GM18505 (cell line): ENCODE measurements around the gene PSMD13.
A peak's percentile ranks its signal among the peaks of the same experiment; 100 is the strongest.
"Not testable (repeated sequence)": the region's sequence is repeated elsewhere in the genome, so short reads cannot be mapped to it uniquely, and the experiment has no call there.

Experiments used
- ATAC-seq: cut with Tn5 transposase; IDR thresholded peaks from one replicate; pipeline ENCODE4 v1.9.1; 2021; ENCODE audit not compliant: unreplicated experiment
- POLR2A ChIP-seq: IDR thresholded peaks from 4 replicates; pipeline ENCODE4 v1.6.1; 2011; ENCODE audit warnings: borderline replicate concordance; ENCODE audit not compliant: insufficient read depth, insufficient read length; ENCODE audit errors: extremely low read depth

PSMD13 gene

DNA sequence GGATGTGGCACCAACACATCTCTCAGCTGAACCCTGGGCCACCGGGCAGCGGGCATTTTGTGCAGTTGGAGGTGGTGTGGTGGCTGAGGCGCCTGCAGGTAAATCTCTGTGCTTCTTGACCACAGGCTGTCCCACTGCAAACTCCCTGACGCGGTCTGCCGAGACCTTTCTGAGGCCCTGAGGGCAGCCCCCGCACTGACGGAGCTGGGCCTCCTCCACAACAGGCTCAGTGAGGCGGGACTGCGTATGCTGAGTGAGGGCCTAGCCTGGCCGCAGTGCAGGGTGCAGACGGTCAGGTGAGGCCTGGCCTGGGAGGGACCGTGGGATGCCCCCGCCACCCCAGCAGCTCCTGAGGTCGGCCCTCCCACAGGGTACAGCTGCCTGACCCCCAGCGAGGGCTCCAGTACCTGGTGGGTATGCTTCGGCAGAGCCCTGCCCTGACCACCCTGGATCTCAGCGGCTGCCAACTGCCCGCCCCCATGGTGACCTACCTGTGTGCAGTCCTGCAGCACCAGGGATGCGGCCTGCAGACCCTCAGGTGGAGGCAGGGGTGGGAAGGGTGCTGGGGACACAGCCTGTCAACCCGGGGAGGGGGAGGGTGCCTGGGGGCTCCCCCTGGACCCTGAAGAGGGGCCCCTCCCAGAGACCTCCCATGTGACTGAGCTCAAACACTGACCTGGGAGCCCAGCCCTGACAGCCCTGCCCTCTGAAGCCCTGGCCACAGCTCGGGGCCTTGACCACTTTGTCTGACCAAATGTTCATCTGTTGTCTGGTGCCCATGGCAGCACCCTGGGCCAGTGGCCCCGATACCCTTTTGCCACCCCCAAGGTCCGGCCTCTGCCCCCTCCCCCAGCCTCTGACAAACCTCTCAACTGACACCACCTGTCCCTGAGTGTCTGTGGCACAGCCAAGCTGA, 47.6 kb downstream of the PSMD13 start:
- no peak for ATAC-seq
- TF ChIP-seq POLR2A, result no peak

GRCh38 chr11:285021-285893, 48.5 kb downstream of the PSMD13 start:
- TF ChIP-seq POLR2A, result no peak
- ATAC-seq, result no peak

DNA sequence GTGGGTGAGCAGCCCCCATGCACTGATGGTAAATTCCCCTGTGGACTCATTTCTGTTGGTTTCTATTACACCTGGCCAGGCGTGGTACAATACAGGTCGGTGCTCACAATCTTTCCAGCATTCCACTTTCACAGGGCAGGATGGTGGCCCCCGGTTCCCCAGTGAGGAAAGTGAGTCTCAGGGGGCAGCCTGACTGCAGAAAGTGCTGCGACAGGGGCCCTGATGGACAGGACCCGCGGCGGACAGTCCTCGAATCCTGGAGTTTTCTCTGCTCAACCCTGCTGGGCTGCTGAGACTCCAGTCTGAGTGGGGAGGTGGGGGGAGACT, 49.1 kb downstream of the PSMD13 start:
- no peak for TF ChIP-seq POLR2A
- ATAC-seq, result no peak

GRCh38 chr11:286977-287820, 50.4 kb downstream of the PSMD13 start:
- not testable (repeated sequence) for ATAC-seq

DNA sequence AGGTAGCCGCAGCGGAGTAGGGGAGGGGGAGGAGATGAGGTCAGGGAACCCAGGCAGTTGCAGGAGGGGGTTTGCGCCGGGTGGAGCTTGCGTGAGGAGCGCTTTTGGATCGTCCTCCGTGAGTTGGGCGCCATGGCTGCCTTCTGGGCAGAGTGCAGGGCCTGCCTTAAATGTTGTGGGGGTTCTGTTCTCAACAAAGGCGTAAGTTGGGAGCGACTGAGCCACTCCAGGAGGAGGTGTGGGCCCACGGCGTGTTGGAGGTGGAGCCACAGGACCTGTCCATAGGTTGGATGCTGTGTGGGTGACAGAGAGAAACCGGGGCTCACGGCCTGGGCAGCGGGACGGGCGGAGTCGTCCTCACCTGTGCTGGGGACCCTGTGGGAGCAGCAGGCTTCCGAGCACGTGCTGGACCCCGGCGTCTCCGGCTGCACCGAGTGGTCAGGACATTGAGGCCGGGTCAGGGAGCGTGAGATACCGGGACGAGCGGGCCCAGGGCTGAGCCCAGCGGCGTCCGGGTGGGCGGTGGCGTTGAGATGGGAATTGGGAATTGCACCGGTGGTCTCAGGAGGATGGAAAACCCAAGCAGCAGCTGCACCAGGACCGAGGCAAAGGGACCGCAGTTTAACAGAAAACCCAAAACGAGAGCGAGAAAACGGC, 51.2 kb downstream of the PSMD13 start:
- no peak for ATAC-seq
- TF ChIP-seq POLR2A, result no peak

DNA sequence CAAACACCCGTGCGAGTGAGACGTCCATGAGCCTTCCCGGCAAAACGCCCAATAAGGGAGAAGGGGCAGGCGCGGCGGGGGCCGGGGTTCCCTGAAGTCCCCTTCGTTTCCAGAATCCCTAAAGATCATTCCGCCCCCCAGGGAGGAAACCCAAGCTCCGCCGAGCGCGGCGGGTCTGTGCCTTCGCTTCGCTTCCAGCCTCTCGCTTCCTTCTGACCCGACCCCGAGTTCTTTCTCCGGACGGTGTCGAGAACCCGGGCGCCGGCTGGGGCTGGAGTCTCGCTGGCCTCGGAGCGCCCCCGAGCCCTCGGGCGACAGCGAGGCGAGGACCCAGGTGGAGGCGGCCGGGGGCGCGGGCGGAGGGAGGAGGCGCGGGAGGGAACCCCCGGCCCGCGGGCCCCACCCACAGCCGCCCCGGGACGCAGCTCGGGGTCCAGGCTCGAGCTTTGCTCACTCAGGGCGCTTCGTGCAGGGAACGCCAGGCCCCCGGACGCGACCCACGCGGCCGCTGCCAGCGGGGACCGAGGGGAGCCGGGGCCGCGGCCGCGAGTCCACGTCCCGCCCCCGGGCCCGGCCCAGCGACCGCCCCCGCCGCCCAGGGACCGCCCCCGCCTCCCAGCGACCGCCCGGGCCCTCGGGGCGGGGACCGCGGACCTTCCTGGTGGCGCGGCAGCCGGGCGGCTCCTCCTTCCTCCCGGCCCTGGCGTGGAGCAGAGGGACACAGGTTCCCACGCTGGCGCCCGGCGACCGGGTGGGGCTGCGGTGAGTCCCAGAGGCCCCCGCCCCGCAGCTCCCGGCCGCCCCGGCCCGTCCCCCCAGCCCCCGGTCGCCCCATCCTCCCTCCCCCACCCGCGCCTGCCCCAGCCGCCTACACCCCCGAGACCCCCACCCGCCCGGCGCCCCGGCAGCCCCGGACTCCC, 52.0 kb downstream of the PSMD13 start, which contains the start of gene PGGHG:
Gene PGGHG (plus strand): TSS at position 649 of the 920 bp plus-strand sequence. CDS start 691 bp downstream, outside the sequence.
- no peak for ATAC-seq
- peak; percentile 51 for TF ChIP-seq POLR2A

GRCh38 chr11:289398-289711, 52.6 kb downstream of the PSMD13 start:
- no peak for ATAC-seq
- no peak for TF ChIP-seq POLR2A

DNA sequence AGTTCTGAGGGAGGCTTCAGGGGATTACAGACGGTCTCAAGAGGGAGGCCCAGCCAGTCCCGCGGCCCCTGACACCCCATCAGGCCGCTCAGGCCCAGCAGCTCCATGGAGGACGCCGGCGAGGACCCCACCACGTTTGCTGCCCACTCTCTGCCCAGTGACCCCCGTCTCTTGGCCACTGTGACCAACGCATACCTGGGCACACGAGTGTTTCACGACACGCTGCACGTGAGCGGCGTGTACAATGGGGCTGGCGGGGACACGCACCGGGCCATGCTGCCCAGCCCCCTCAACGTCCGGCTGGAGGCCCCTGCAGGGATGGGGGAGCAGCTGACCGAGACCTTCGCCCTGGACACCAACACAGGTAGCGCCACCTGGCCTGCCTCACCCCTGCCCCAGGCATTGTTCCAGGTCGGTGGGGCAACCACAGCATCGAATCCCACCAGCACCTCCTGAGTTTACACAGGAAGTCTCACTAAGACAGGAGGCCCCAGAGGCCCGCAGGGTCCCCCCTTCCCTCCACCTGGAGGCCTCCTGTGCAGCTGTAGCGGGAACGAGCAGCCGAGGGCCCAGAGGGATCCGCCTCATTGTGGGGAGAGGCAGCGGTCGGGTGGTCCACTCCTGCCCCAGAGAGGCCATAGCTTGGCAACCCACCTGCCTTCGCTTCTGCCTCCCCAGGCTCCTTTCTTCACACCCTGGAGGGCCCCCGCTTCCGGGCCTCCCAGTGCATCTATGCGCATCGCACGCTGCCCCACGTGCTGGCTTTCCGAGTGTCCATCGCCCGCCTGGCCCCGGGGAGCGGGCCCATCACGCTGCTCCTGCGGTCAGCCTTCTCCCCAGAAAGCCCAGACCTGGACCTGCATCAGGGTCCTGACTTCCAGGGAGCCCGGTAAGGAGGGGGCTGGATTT, 53.2 kb downstream of the PSMD13 start:
- TF ChIP-seq POLR2A, result no peak
- ATAC-seq, result no peak

DNA sequence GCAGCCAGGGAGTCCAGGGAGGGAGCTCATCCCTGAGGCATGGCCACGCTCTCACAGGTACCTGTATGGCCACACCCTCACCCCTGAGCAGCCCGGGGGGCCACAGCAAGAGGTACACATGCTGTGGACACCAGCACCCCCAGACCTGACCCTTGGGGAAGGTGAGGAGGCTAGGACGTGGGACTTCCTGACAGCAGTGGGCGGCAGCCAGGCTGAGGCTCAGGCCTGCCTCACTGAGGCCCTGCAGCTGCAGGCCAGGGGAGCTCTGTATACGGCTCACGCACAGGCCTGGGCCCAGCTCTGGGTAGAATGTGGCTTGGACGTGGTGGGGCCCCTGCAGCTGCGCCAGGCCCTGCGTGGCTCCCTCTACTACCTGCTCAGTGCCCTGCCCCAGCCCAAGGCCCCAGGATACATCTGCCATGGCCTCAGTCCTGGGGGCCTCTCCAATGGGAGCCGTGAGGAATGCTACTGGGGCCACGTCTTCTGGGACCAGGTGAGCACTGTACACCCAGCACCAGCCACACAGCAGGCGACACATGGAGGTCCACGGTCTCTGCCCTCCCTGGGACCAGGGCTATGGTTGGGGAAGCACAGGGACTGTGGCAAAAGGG, 54.0 kb downstream of the PSMD13 start:
- no peak for TF ChIP-seq POLR2A
- no peak for ATAC-seq

GRCh38 chr11:291281-292210, 54.8 kb downstream of the PSMD13 start:
- TF ChIP-seq POLR2A, result no peak
- ATAC-seq, result no peak
